HepG2 (cell line): ENCODE data around the gene MYO1E. TPM values are rescaled to one million over a fixed set of nuclear protein-coding genes. Genes with fewer than 3 reads are reported as not detected.

Experiments
- ATAC-seq: fragments of 200-7000 bp; cut with Tn5 transposase; 3 replicates; pipeline ENCODE4 v1.9.1; 2020; ENCODE audit warnings: mild to moderate bottlenecking, moderate library complexity
- Bru-seq: library from RNA; stranded (reverse); fragments of 400-500 nt; gene quantifications from one replicate; lab custom pipeline; 2021; lab: Mats Ljungman, UMichigan
- BruChase-seq, 2 experiments: library from RNA; stranded (reverse); fragments of 400-500 nt; gene quantifications; one replicate each; lab custom pipeline; 2021; lab: Mats Ljungman, UMichigan
- BruUV-seq: library from RNA; stranded (reverse); fragments of 400-500 nt; replicated peaks from 2 replicates; lab custom pipeline; 2021; lab: Mats Ljungman, UMichigan
- CTCF ChIA-PET: fragments of 300-600 bp; formaldehyde crosslinking; extraction: SDS; loops from one replicate; lab custom pipeline; 2021; ENCODE audit warnings: low total read pairs, inconsistent platforms, low intra/inter-chr PET ratio; lab: Yijun Ruan, JAX
- POLR2A ChIA-PET: fragments of 350-600 bp; sonication (Branson Sonifier 250); formaldehyde crosslinking; loops from one replicate; lab custom pipeline; 2020; ENCODE audit warnings: antibody characterized with exemption, inconsistent platforms; lab: Yijun Ruan, JAX
- DNase-seq: peaks from one replicate; pipeline ENCODE4 v3.0.0-alpha.2; 2015; ENCODE audit warnings: low spot score
- FAIRE-seq: peaks from 3 replicates; lab custom pipeline; 2011; peaks lifted over from hg19 to GRCh38; lab: Jason Lieb, UNC
- H2AFZ ChIP-seq: one replicate; pipeline ENCODE4 v1.6.1; 2011; ENCODE audit warnings: low read length, inconsistent platforms
- H3K27ac ChIP-seq: fragments of 300-600 bp; 3 replicates; pipeline ENCODE4 v1.8.0; 2011; ENCODE audit warnings: mixed run types, mild to moderate bottlenecking, mixed read lengths, low read length, inconsistent platforms; ENCODE audit not compliant: insufficient read depth; ENCODE audit errors: extremely low read length
- H3K27me3 ChIP-seq, 2 experiments: fragments of 200-600 bp in 1 of 2; 2 replicates in 1 of 2; 3 replicates in 1 of 2; pipeline versions ENCODE4 v1.6.0 to v1.8.0; 2011; ENCODE audit warnings: low read length in 2 of 2, mild to moderate bottlenecking in 2 of 2, moderate library complexity in 2 of 2, inconsistent platforms in 1 of 2; ENCODE audit not compliant: insufficient read depth in 2 of 2, control insufficient read depth in 1 of 2
- H3K36me3 ChIP-seq, 2 experiments: fragments of 200-600 bp in 1 of 2; replicated peaks in 1 of 2; 2 replicates in 1 of 2; 3 replicates in 1 of 2; pipeline versions ENCODE4 v1.5.1 to v1.8.0; 2011; ENCODE audit warnings: low read length in 2 of 2, inconsistent platforms in 1 of 2; ENCODE audit not compliant: insufficient read depth in 2 of 2, control insufficient read depth in 1 of 2
- H3K4me1 ChIP-seq: 2 replicates; pipeline ENCODE4 v1.5.1; 2012; ENCODE audit warnings: low read length, inconsistent platforms; ENCODE audit not compliant: insufficient read depth
- H3K4me2 ChIP-seq: 2 replicates; pipeline ENCODE4 v1.6.0; 2011; ENCODE audit warnings: low read depth, low read length, inconsistent platforms
- H3K4me3 ChIP-seq, 3 experiments: fragments of 200-600 bp in 1 of 3; sonication (generic), shearing (Covaris generic) in 1 of 3; replicated peaks in 1 of 3; 2 replicates each; pipeline ENCODE4 v1.5.1; 2011 to 2016; ENCODE audit warnings: low read length in 3 of 3, inconsistent platforms in 2 of 3, low read depth in 2 of 3, mild to moderate bottlenecking in 2 of 3, control low read depth in 1 of 3, mixed read lengths in 1 of 3; ENCODE audit not compliant: insufficient read depth in 1 of 3
- H3K79me2 ChIP-seq: one replicate; pipeline ENCODE4 v1.6.1; 2011; ENCODE audit warnings: low read length, inconsistent platforms; ENCODE audit not compliant: insufficient read depth
- H3K9ac ChIP-seq: 2 replicates; pipeline ENCODE4 v1.6.0; 2011; ENCODE audit warnings: mild to moderate bottlenecking, low read depth, low read length, inconsistent platforms; ENCODE audit not compliant: insufficient read depth
- H3K9me3 ChIP-seq: 2 replicates; pipeline ENCODE4 v1.5.1; 2012; ENCODE audit warnings: mild to moderate bottlenecking, low read length
- H4K20me1 ChIP-seq: 2 replicates; pipeline ENCODE4 v1.6.0; 2011; ENCODE audit warnings: inconsistent platforms, mild to moderate bottlenecking, low read length, moderate library complexity; ENCODE audit not compliant: insufficient read depth
- DPF2 ChIP-seq: sonication (generic); formaldehyde crosslinking; IDR thresholded peaks from 2 replicates; pipeline ENCODE4 v1.4.0; 2020; ENCODE audit warnings: mild to moderate bottlenecking, low read depth, missing genetic modification reagents, borderline replicate concordance
- ESRRA ChIP-seq: sonication (generic); formaldehyde crosslinking; IDR thresholded peaks from 2 replicates; pipeline ENCODE4 v1.5.1; 2020; ENCODE audit warnings: mild to moderate bottlenecking, low read depth, missing genetic modification reagents
- NRL ChIP-seq: sonication (generic); formaldehyde crosslinking; IDR thresholded peaks from 2 replicates; pipeline ENCODE4 v1.5.0; 2020; ENCODE audit warnings: missing genetic modification reagents, mild to moderate bottlenecking, moderate library complexity, borderline replicate concordance
- PRMT3 ChIP-seq: sonication (generic); formaldehyde crosslinking; IDR thresholded peaks from 2 replicates; pipeline ENCODE4 v1.8.1; 2022; ENCODE audit warnings: low read depth, mild to moderate bottlenecking, moderate library complexity, missing genetic modification reagents, borderline replicate concordance
- TBX3 ChIP-seq: fragments of 450-650 bp; IDR thresholded peaks from 2 replicates; pipeline ENCODE4 v1.6.1; 2017; ENCODE audit warnings: antibody characterized with exemption, mild to moderate bottlenecking, inconsistent platforms, borderline replicate concordance
- TOPORS ChIP-seq: sonication (generic); formaldehyde crosslinking; IDR thresholded peaks from 2 replicates; pipeline ENCODE4 v1.8.0; 2023; ENCODE audit warnings: mild to moderate bottlenecking, missing genetic modification reagents
- ZFP90 ChIP-seq: sonication (generic); formaldehyde crosslinking; IDR thresholded peaks from 2 replicates; pipeline ENCODE4 v1.8.0; 2022; ENCODE audit warnings: missing genetic modification reagents, mild to moderate bottlenecking, inconsistent platforms, borderline replicate concordance
- ZMYM2 ChIP-seq: sonication (generic); formaldehyde crosslinking; IDR thresholded peaks from 2 replicates; pipeline ENCODE4 v1.8.0; 2022; ENCODE audit warnings: mild to moderate bottlenecking, missing genetic modification reagents
- ZNF432 ChIP-seq: sonication (generic); formaldehyde crosslinking; IDR thresholded peaks from 2 replicates; pipeline ENCODE4 v1.5.0; 2020; ENCODE audit warnings: missing genetic modification reagents, mild to moderate bottlenecking, borderline replicate concordance
- ZNF792 ChIP-seq: IDR thresholded peaks from 2 replicates; pipeline ENCODE4 v1.6.1; 2016
- WGBS: methylation state at CpG from one replicate; pipeline ENCODE4 v1.1.6; 2017; ENCODE audit warnings: low lambda C conversion rate; 5-methylcytosine and 5-hydroxymethylcytosine counted together
- in situ Hi-C: cut with HindIII; loops from 2 replicates; pipeline ENCODE4 v1.10.0; 2017; ENCODE audit warnings: low pct_unique_long_range_greater_than_20kb; ENCODE audit not compliant: extremely low pct_ligation_motif_present
- intact Hi-C: fragments of 100-400 bp; cut with micrococcal nuclease; formaldehyde crosslinking; loops from one replicate; pipeline ENCODE4 v1.10.0; 2022; ENCODE audit not compliant: unreplicated experiment
- long read RNA-seq, 2 experiments: library from RNA in 1 of 2; library from polyadenylated mRNA in 1 of 2; stranded (forward) in 1 of 2; unstranded in 1 of 2; transcript quantifications; one replicate each; pipeline ENCODE4 v2.0.0, GENCODE V29; 2019 to 2022
- polyA minus RNA-seq, 3 experiments: library from RNA; depleted of rRNA, polyadenylated mRNA; stranded (reverse); fragments of >200 nt; gene quantifications; 2 replicates each; pipeline ENCODE4 v1.2.3, GENCODE V29; 2011; ENCODE audit warnings: low replicate concordance in 1 of 3
- polyA plus RNA-seq, 8 experiments: library from polyadenylated mRNA; depleted of rRNA in 3 of 8; stranded (reverse) in 7 of 8; unstranded in 1 of 8; fragments of >200 nt; fragmentation: Illumina TruSeq in 4 of 8; extraction: Trizol in 4 of 8; gene quantifications; 2 replicates each; pipeline versions ENCODE4 v1.2.1 to v1.2.3, GENCODE V29; 2011 to 2016; ENCODE audit warnings: low read depth in 4 of 8, missing spikeins in 1 of 8, mixed read lengths in 1 of 8; ENCODE audit not compliant: insufficient read depth in 1 of 8
- total RNA-seq, 5 experiments: library from RNA; depleted of rRNA; stranded (reverse); fragments of >200 nt; fragmentation: Illumina TruSeq; extraction: Trizol; gene quantifications; 2 replicates each; pipeline ENCODE4 v1.2.3, GENCODE V29; 2016; ENCODE audit warnings: low read depth in 1 of 5
- TF ChIP-seq, protein P1 (sequence below): sonication (generic); formaldehyde crosslinking; IDR thresholded peaks from 2 replicates; pipeline ENCODE4 v1.4.0; 2020; ENCODE audit warnings: mild to moderate bottlenecking, missing genetic modification reagents
- TF ChIP-seq, protein P2 (sequence below): sonication (generic); formaldehyde crosslinking; conservative IDR thresholded peaks from 2 replicates; pipeline ENCODE4 v1.4.0; 2020; ENCODE audit warnings: missing genetic modification reagents

MYO1E gene
- total RNA-seq (2016; rRNA removed; fragmentation: Illumina TruSeq; extraction: Trizol) (25.1 and 38.5 TPM in 2 replicates), polyA plus RNA-seq (2011; rRNA removed) (12.6 and 15.7 TPM in 2 replicates), polyA minus RNA-seq (2011; rRNA and poly(A)+ RNA removed; ENCODE audit: low replicate concordance) (33.9 and 197 TPM in 2 replicates), Bru-seq, nascent RNA (percentile 66 among the genes with signal in this experiment), BruChase-seq, experiment 1, labeled RNA remaining after a 6-hour chase (percentile 62 among the genes with signal in this experiment), BruChase-seq, experiment 2, labeled RNA remaining after a 2-hour chase (percentile 58 among the genes with signal in this experiment)
- 6.6 and 8.8 TPM in 2 replicates for total RNA-seq (2016; cell fraction: cytosol; rRNA removed; fragmentation: Illumina TruSeq; extraction: Trizol; ENCODE audit: low read depth)
- total RNA-seq (2016; cell fraction: insoluble cytoplasmic fraction; rRNA removed; fragmentation: Illumina TruSeq; extraction: Trizol), result 28.4 and 35.1 TPM in 2 replicates
- total RNA-seq (2016; cell fraction: membrane; rRNA removed; fragmentation: Illumina TruSeq; extraction: Trizol), result 6.5 and 7.9 TPM in 2 replicates
- total RNA-seq (2016; cell fraction: nucleus; rRNA removed; fragmentation: Illumina TruSeq; extraction: Trizol), result 32.4 and 33.1 TPM in 2 replicates
- 10.1 and 10.8 TPM in 2 replicates for polyA plus RNA-seq (2011; cell fraction: cytosol; rRNA removed)
- polyA plus RNA-seq (2011; cell fraction: nucleus; rRNA removed), result 20.9 and 25.3 TPM in 2 replicates
- polyA plus RNA-seq (2012), result 26.0 and 36.6 TPM in 2 replicates
- polyA plus RNA-seq (2016; cell fraction: cytosol; fragmentation: Illumina TruSeq; extraction: Trizol; ENCODE audit: low read depth), result 1.1 and 1.6 TPM in 2 replicates
- polyA plus RNA-seq (2016; cell fraction: insoluble cytoplasmic fraction; fragmentation: Illumina TruSeq; extraction: Trizol; ENCODE audit: low read depth), result 22.4 and 25.8 TPM in 2 replicates
- polyA plus RNA-seq (2016; cell fraction: membrane; fragmentation: Illumina TruSeq; extraction: Trizol; ENCODE audit: low read depth), result 2.2 and 2.7 TPM in 2 replicates
- polyA plus RNA-seq (2016; cell fraction: nucleus; fragmentation: Illumina TruSeq; extraction: Trizol; ENCODE audit: insufficient read depth, low read depth), result 15.6 and 16.7 TPM in 2 replicates
- 22.2 and 26.0 TPM in 2 replicates for polyA minus RNA-seq (2011; cell fraction: cytosol; rRNA and poly(A)+ RNA removed)
- polyA minus RNA-seq (2011; cell fraction: nucleus; rRNA and poly(A)+ RNA removed), result 47.1 and 47.9 TPM in 2 replicates
- long read RNA-seq, experiment 1, partial matches to known transcripts, result 6 of 6 reads
- long read RNA-seq, experiment 1, other reads (novel, unspliced or antisense), result 0 of 6 reads
- long read RNA-seq, experiment 2, full-length matches to known transcripts, result 4 of 36 reads
- long read RNA-seq, experiment 2, partial matches to known transcripts, result 21 of 36 reads
- long read RNA-seq, experiment 2, other reads (novel, unspliced or antisense), result 11 of 36 reads

DNA sequence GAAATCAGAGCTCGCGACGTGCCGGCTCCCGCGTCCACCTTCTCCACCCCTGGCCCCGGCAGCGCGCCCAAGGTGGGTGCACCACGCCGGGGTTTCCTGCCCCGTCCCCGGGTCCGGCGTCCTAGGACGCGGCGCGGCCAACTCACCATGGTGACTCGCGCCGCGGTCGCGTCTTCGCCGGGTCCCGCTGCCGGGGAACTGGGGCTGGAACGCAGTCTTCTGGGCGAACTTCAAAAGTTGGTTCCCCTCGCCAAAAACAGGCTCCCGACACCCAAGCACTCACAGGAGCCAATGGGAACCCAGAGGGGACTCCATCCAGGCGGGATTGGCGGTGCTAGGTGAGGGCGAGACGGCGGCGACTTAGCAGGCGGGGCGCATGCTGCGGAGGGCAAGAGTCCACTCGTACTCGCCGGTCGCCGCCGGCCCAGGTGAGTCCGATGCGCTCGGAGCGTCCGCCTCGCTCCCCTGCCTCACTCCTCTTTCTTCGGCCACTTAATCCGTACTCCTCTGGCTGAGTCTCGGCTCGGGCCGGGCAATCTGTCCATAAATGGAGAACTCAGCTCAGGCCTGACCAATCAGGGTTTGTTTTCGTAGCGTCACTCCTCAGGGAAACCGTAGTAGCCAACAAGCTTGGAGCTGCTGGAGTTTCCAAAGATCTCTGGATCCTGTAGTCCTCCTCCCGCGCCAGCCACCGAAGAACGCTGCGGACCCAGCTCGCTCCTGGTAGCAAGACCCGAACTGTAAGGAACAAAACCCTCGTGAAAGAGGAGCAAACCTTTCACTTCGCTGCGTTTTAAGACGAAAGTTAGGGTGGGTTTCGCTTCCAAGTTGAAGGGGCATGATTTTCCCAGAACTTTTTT, at the start of gene MYO1E:
Gene MYO1E, minus strand, starts transcription at position 520 of the 860 bp plus-strand sequence. Its CDS starts 371 bp downstream, at position 149.
- FAIRE-seq (peak; percentile 95), ATAC-seq (peak; percentile 97), DNase-seq (peak; percentile 96)
- Histone ChIP-seq H3K4me2 (peak within 1 kb of the TSS; percentile 91), H4K20me1 (0 out of 2 replicates have a peak, but pooled peaks cover 4% of the 10 kb centered on the region), H3K27ac (peak within 1 kb of the TSS; percentile 75), H3K9ac (peak within 1 kb of the TSS; percentile 81), H3K4me3 (peak within 1 kb of the TSS; percentile 77 to 94 (median 87)), H3K27me3 (no peaks in the 10 kb centered on the region), H2AFZ (peak within 1 kb of the TSS; percentile 91), H3K4me1 (peaks cover 37% of the 10 kb centered on the region), H3K9me3 (no peaks in the 10 kb centered on the region), H3K36me3 (no peaks in the 10 kb centered on the region), H3K79me2 (peaks cover 26% of the 10 kb centered on the region)
- POLR2A ChIA-PET, result interaction anchor here (0.6 to 1.4 kb wide), 15 partner anchors 9 to 602 kb away, joined by 3 to 12 read pairs (median 4); partner anchors contain the start of gene MINDY2
- TSS peak; percentile 67 for BruUV-seq
- 0% methylated on average over 24 of the region's 74 CpGs for WGBS
- CTCF ChIA-PET, result interaction anchor here (1.2 kb wide), 1 partner anchor 126 kb away, joined by 3 read pairs; no protein-coding TSS in a partner anchor
- intact Hi-C loops (loop anchor here (2.0 to 5.0 kb wide), 5 partner anchors 35 to 126 kb away; no protein-coding TSS in a partner anchor), in situ Hi-C loops (no loop called here)
- TF ChIP-seq ZFP90, result peak; percentile 72
- TF ChIP-seq TBX3, result no peak
- no peak for TF ChIP-seq ESRRA (CRISPR knock-in tag)
- TF ChIP-seq DPF2 (CRISPR knock-in tag), result 0 out of 2 replicates have a peak, but pooled peaks have one; percentile 22
- no peak for TF ChIP-seq ZNF432 (CRISPR knock-in tag)
- TF ChIP-seq, protein P1, sequence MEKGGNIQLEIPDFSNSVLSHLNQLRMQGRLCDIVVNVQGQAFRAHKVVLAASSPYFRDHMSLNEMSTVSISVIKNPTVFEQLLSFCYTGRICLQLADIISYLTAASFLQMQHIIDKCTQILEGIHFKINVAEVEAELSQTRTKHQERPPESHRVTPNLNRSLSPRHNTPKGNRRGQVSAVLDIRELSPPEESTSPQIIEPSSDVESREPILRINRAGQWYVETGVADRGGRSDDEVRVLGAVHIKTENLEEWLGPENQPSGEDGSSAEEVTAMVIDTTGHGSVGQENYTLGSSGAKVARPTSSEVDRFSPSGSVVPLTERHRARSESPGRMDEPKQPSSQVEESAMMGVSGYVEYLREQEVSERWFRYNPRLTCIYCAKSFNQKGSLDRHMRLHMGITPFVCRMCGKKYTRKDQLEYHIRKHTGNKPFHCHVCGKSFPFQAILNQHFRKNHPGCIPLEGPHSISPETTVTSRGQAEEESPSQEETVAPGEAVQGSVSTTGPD (CRISPR knock-in tag), result no peak
- peak; percentile 76 for TF ChIP-seq ZNF792 (CRISPR knock-in tag)
- no peak for TF ChIP-seq ZMYM2
- no peak for TF ChIP-seq TOPORS
- TF ChIP-seq NRL (CRISPR knock-in tag), result peak; percentile 92
- TF ChIP-seq, protein P2, sequence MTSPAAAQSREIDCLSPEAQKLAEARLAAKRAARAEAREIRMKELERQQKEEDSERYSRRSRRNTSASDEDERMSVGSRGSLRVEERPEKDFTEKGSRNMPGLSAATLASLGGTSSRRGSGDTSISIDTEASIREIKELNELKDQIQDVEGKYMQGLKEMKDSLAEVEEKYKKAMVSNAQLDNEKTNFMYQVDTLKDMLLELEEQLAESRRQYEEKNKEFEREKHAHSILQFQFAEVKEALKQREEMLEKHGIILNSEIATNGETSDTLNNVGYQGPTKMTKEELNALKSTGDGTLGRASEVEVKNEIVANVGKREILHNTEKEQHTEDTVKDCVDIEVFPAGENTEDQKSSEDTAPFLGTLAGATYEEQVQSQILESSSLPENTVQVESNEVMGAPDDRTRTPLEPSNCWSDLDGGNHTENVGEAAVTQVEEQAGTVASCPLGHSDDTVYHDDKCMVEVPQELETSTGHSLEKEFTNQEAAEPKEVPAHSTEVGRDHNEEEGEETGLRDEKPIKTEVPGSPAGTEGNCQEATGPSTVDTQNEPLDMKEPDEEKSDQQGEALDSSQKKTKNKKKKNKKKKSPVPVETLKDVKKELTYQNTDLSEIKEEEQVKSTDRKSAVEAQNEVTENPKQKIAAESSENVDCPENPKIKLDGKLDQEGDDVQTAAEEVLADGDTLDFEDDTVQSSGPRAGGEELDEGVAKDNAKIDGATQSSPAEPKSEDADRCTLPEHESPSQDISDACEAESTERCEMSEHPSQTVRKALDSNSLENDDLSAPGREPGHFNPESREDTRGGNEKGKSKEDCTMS (CRISPR knock-in tag), result no peak
- no peak for TF ChIP-seq PRMT3 (CRISPR knock-in tag)
